HEK293 (cell line): ENCODE data around the gene ARHGEF2.
"Not testable (repeated sequence)": the region's sequence is repeated elsewhere in the genome, so short reads cannot be mapped to it uniquely, and the experiment has no call there.

ENCODE experiments used
- CTCF ChIA-PET: fragments of 350-600 bp; formaldehyde crosslinking; extraction: SDS; loops from one replicate; lab custom pipeline; 2021; ENCODE audit warnings: antibody characterized with exemption; lab: Yijun Ruan, JAX
- POLR2A ChIA-PET: fragments of 300-600 bp; formaldehyde crosslinking; extraction: SDS; loops from one replicate; lab custom pipeline; 2020; ENCODE audit warnings: antibody characterized with exemption, inconsistent platforms; lab: Yijun Ruan, JAX
- H3K27ac ChIP-seq: fragments of 200-500 bp; sonication (Bioruptor generic); 2 replicates; pipeline ENCODE4 v1.5.1; 2014; ENCODE audit warnings: low read depth, low read length, control low read depth, inconsistent platforms; ENCODE audit errors: extremely low read depth
- H3K36me3 ChIP-seq, 2 experiments: fragments of 200-500 bp in 1 of 2; sonication (Bioruptor generic) in 1 of 2; 1 replicate in 1 of 2; 2 replicates in 1 of 2; pipeline ENCODE4 v1.5.1; 2014 to 2017; ENCODE audit warnings: inconsistent platforms in 2 of 2, low read length in 2 of 2; ENCODE audit not compliant: control insufficient read depth in 2 of 2, insufficient read depth in 1 of 2
- H3K4me1 ChIP-seq: fragments of 200-500 bp; sonication (Bioruptor generic); 2 replicates; pipeline ENCODE4 v1.5.1; 2014; ENCODE audit warnings: mild to moderate bottlenecking, low read length, inconsistent platforms; ENCODE audit not compliant: control insufficient read depth, insufficient read depth
- H3K4me3 ChIP-seq: 2 replicates; pipeline ENCODE4 v1.5.1; 2011; ENCODE audit warnings: low read depth, mild to moderate bottlenecking, control low read depth, low read length, moderate library complexity
- H3K9me3 ChIP-seq: fragments of 200-500 bp; sonication (Bioruptor generic); 2 replicates; pipeline ENCODE4 v1.5.1; 2014; ENCODE audit warnings: low read depth, low read length, inconsistent platforms; ENCODE audit not compliant: control insufficient read depth, insufficient read depth
- BCL6B ChIP-seq: fragments of 450-650 bp; formaldehyde crosslinking; IDR thresholded peaks from 2 replicates; pipeline ENCODE4 v1.5.1; 2017; ENCODE audit warnings: missing biosample characterization, missing genetic modification characterization
- EGR2 ChIP-seq: fragments of 450-650 bp; formaldehyde crosslinking; IDR thresholded peaks from 2 replicates; pipeline ENCODE4 v1.5.1; 2016; ENCODE audit warnings: low read depth, missing biosample characterization, missing genetic modification characterization
- KLF1 ChIP-seq: fragments of 450-650 bp; formaldehyde crosslinking; IDR thresholded peaks from 2 replicates; pipeline ENCODE4 v1.5.1; 2016; ENCODE audit warnings: missing biosample characterization, missing genetic modification characterization
- RBAK ChIP-seq: fragments of 450-650 bp; formaldehyde crosslinking; IDR thresholded peaks from 2 replicates; pipeline ENCODE4 v1.5.1; 2016; ENCODE audit warnings: missing biosample characterization, missing genetic modification characterization
- TSHZ1 ChIP-seq: fragments of 450-650 bp; formaldehyde crosslinking; IDR thresholded peaks from 2 replicates; pipeline ENCODE4 v1.5.1; 2016; ENCODE audit warnings: missing biosample characterization, missing genetic modification characterization, borderline replicate concordance
- ZFHX2 ChIP-seq: fragments of 450-650 bp; formaldehyde crosslinking; conservative IDR thresholded peaks from 2 replicates; pipeline ENCODE4 v1.5.1; 2016; ENCODE audit warnings: missing biosample characterization, missing genetic modification characterization
- ZNF121 ChIP-seq: fragments of 450-650 bp; formaldehyde crosslinking; IDR thresholded peaks from 2 replicates; pipeline ENCODE4 v1.5.1; 2016; ENCODE audit warnings: missing biosample characterization, missing genetic modification characterization
- ZNF174 ChIP-seq: fragments of 450-650 bp; formaldehyde crosslinking; IDR thresholded peaks from 2 replicates; pipeline ENCODE4 v1.5.0; 2017; ENCODE audit warnings: missing biosample characterization, mild to moderate bottlenecking, missing genetic modification characterization
- ZNF24 ChIP-seq: fragments of 450-650 bp; formaldehyde crosslinking; IDR thresholded peaks from 2 replicates; pipeline ENCODE4 v1.5.1; 2016; ENCODE audit warnings: missing biosample characterization, missing genetic modification characterization
- ZNF324 ChIP-seq: fragments of 450-650 bp; formaldehyde crosslinking; IDR thresholded peaks from 2 replicates; pipeline ENCODE4 v1.5.1; 2016; ENCODE audit warnings: missing biosample characterization, missing genetic modification characterization
- ZNF37A ChIP-seq: fragments of 450-650 bp; IDR thresholded peaks from 2 replicates; pipeline ENCODE4 v1.5.1; 2018; ENCODE audit warnings: missing biosample characterization, missing genetic modification characterization
- ZNF704 ChIP-seq: fragments of 450-650 bp; formaldehyde crosslinking; IDR thresholded peaks from 2 replicates; pipeline ENCODE4 v1.5.1; 2016; ENCODE audit warnings: missing biosample characterization, missing genetic modification characterization
- ZNF768 ChIP-seq: fragments of 450-650 bp; formaldehyde crosslinking; IDR thresholded peaks from 2 replicates; pipeline ENCODE4 v1.5.1; 2018; ENCODE audit warnings: missing biosample characterization, mild to moderate bottlenecking, missing genetic modification characterization
- ZNF792 ChIP-seq: fragments of 450-650 bp; formaldehyde crosslinking; IDR thresholded peaks from 2 replicates; pipeline ENCODE4 v1.5.1; 2016; ENCODE audit warnings: missing biosample characterization, missing genetic modification characterization
- ZXDB ChIP-seq: fragments of 450-650 bp; formaldehyde crosslinking; IDR thresholded peaks from 2 replicates; pipeline ENCODE4 v1.5.1; 2016; ENCODE audit warnings: missing biosample characterization, missing genetic modification characterization

The ARHGEF2 gene

GRCh38 chr1:155984903-155985645 is 6.7 kb upstream of the ARHGEF2 start:
- H3K9me3 ChIP-seq, H3K4me3 ChIP-seq, H3K36me3 ChIP-seq, H3K27ac ChIP-seq, H3K4me1 ChIP-seq: not testable (repeated sequence)
- ChIA-PET POLR2A (interaction anchor here (0.7 to 2.3 kb wide), 4 partner anchors 22 to 45 kb away, joined by 4 to 8 read pairs (median 6); no protein-coding TSS in a partner anchor), CTCF (interaction anchor here (0.6 to 2.7 kb wide), 4 partner anchors 11 to 81 kb away, joined by 3 to 24 read pairs (median 8); no protein-coding TSS in a partner anchor)
- peak; percentile 63; the same call in 1 of the 2 replicates for TF ChIP-seq ZNF121 (tag by site-specific recombination)

GRCh38 chr1:155984341-155984740 is 6.0 kb upstream of the ARHGEF2 start:
- Histone ChIP-seq H3K36me3 (no peaks in the 10 kb centered on the region), H3K4me1 (peaks cover 12% of the 10 kb centered on the region), H3K9me3 (no peaks in the 10 kb centered on the region), H3K27ac (peak overlapping the region; percentile 65; the same call in 1 of the 2 replicates), H3K4me3 (no peak overlapping the region)
- ChIA-PET CTCF (interaction anchor here (1.1 to 2.7 kb wide), 7 partner anchors 17 to 82 kb away, joined by 3 to 24 read pairs (median 6); partner anchors contain the start of genes KHDC4 and RAB25), POLR2A (interaction anchor here (0.7 to 2.3 kb wide), 7 partner anchors 22 to 50 kb away, joined by 3 to 9 read pairs (median 5); partner anchors contain the start of gene KHDC4)
- no peak for TF ChIP-seq ZNF768 (tag by site-specific recombination)
- peak; percentile 75 for TF ChIP-seq ZFHX2
- TF ChIP-seq BCL6B (tag by site-specific recombination): no peak
- TF ChIP-seq ZXDB (tag by site-specific recombination): no peak
- TF ChIP-seq TSHZ1 (tag by site-specific recombination): no peak
- no peak for TF ChIP-seq ZNF324 (tag by site-specific recombination)
- TF ChIP-seq ZNF792: no peak
- peak; percentile 41 for TF ChIP-seq KLF1
- TF ChIP-seq ZNF704 (tag by site-specific recombination): no peak
- TF ChIP-seq RBAK (tag by site-specific recombination): no peak
- TF ChIP-seq EGR2 (tag by site-specific recombination): peak; percentile 74
- TF ChIP-seq ZNF24 (tag by site-specific recombination): no peak
- TF ChIP-seq ZNF37A: no peak
- no peak for TF ChIP-seq ZNF174 (tag by site-specific recombination)
